Measurements from ENCODE around the gene RHOBTB3.
"Not testable (repeated sequence)": the region's sequence is repeated elsewhere in the genome, so short reads cannot be mapped to it uniquely, and the experiment has no call there.

RHOBTB3 gene

GRCh38 chr5:95800553-95800952 is 69.4 kb downstream of the RHOBTB3 start:
- DNase-seq (ENCODE audit: low spot score) = no peak

GRCh38 chr5:95801532-95801931 is 70.4 kb downstream of the RHOBTB3 start:
- no peak for DNase-seq (ENCODE audit: low spot score)

GRCh38 chr5:95801961-95802360 is 70.8 kb downstream of the RHOBTB3 start:
- DNase-seq (ENCODE audit: low spot score) = no peak

GRCh38 chr5:95803271-95804148 is 72.4 kb downstream of the RHOBTB3 start:
- no peak for DNase-seq (ENCODE audit: low spot score)

DNA sequence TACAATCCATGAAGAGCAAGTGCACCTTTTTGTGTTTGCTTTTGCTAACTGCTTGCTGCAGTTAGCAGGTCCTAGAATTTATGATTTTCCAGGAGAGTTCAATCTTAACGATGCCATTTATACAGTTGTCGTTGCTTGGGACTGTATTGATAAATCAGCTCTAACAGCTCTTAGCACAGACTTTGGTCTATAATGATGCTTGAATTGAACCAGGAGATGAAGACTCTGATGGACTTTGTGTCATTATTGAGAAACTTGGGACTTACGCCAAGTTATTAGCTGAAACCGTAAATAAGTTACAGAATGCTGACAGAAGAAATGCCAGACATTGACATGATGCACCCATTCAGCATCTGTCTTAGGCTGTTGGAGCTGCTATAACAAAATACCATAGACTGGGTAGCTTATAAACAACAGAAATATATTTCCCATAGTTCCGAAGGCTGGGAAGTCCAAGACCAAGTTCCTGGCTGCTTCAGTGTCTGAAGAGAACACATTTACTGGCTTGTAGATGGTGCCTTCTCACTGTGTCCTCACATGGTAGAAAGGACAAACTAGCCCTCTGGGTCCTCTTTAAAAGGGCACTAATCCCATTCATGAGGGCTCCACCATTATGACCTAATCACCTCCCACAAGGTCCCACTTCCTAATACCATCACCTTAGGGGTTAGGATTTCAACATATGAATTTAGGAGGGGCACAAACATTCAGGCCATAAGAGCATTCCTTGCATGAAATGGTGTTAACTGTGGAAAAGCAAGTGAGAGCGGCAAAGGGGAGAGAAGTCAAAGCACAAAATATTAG is 73.8 kb downstream of the RHOBTB3 start:
- DNase-seq (ENCODE audit: low spot score) = no peak

DNA sequence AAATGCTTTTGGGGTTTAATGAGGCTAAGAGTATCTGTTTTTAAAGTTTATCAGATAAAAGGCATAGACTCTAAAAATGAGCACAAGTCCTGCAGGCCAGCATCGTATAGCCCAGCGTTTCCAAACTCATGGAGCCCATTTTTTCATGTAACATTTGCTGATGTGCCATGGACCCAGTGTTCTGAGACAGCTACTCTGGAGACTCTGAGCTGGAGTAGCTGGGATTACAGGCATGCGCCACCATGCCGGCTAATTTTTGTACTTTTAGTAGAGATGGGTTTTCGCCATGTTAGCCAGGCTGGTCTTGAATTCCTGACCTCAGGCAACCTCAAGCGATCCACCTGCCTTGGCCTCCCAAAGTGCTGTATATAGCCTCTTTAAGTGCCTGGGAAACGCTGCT is 75.6 kb downstream of the RHOBTB3 start:
- DNase-seq (ENCODE audit: low spot score) = no peak

- no peak for DNase-seq (ENCODE audit: low spot score)
Measured at GRCh38 chr5:95808013-95808685, 77.0 kb downstream of the RHOBTB3 start.

- peak; percentile 85 for DNase-seq (ENCODE audit: low spot score)
Measured at GRCh38 chr5:95808686-95809413, 77.7 kb downstream of the RHOBTB3 start.

- no peak for DNase-seq (ENCODE audit: low spot score)
Measured at GRCh38 chr5:95809414-95809960, 78.4 kb downstream of the RHOBTB3 start.

DNA sequence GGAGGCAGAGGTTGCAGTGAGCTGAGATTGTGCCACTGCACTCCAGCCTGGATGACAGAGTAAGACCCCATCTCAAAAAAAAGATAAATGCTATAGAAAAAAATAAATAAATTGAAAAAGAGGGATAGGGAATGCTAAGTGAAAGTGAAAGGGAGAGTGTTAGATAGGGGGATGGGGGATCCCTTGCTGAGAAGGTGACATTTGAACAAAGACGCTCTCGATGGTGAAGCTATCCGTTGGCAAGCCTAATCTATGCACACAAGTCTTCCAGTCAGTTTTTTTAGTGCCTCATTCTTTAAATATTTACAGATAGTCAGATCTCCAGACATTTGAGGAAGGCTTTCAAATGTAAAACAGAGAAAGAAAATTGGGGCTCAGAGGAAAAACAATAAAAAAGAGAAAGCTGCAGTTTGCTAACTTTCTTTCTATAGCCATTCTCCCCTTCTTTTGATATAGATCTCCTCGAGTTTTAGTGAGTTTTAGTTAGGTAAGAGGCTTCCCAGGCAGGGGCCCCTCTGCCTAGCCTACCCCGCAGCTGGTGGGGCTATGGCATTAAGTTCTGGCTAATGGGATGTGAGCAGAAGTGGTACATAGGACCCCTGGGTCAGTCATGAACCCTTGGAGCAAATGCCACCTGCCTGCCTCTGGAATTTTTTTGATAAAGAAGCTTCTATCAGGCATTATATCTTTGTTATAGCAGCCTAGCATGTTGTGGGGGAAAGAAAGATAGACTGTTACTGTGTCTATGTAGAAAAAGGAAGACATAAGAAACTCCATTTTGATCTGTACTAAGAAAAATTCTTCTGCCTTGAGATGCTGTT is 79.4 kb downstream of the RHOBTB3 start:
- DNase-seq (ENCODE audit: low spot score) = no peak

DNA sequence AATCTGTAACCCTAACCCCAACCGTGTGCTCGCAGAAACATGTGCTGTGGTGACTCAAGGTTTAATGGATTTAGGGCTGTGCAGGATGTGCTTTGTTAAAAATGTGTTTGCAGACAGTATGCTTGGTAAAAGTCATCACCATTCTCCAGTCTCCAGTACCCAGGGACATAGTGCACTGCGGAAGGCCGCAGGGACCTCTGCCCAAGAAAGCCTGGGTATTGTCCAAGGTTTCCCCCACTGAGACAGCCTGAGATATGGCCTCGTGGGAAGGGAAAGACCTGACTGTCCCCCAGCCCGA is 79.9 kb downstream of the RHOBTB3 start:
- not testable (repeated sequence) for DNase-seq (ENCODE audit: low spot score)

DNA sequence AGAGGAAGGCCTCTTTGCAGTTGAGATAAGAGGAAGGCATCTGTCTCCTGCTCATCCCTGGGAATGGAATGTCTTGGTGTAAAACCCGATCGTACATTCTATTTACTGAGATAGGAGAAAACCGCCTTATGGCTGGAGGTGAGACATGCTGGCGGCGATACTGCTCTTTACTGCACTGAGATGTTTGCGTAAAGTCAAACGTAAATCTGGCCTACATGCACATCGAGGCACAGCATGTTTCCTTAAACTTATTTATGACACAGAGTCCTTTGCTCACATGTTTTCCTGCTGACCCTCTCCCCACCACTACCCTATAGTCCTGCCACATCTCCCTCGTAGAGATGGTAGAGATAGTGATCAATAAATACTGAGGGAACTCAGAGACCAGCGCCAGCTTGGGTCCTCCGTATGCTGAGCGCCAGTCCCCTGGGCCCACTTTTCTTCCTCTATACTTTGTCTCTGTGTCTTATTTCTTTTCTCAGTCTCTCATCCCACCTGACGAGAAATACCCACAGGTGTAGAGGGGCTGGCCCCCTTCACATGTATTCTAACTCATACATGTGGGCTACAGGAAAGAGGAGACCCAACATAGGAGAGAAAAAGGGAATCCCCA is 80.4 kb downstream of the RHOBTB3 start:
- not testable (repeated sequence) for DNase-seq (ENCODE audit: low spot score)

GRCh38 chr5:95812074-95812471 is 80.9 kb downstream of the RHOBTB3 start:
- peak; percentile 25 for DNase-seq (ENCODE audit: low spot score)

DNA sequence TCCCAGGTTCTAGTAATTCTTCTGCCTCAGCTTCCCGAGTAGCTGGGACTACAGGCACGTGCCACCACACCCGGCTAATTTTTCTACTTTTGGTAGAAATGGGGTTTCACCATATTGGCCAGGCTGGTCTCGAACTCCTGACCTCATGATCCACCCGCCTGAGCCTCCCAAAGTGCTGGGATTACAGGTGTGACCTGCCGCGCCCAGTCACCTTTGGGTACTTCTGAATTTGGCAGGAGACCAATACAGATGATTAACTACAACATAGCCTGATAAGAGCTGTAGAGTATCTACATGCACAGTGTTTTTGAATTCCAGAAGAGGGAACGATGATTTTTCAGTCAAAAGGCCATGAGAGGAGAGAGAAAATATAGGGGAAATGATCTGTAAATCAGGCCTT is 81.9 kb downstream of the RHOBTB3 start:
- not testable (repeated sequence) for DNase-seq (ENCODE audit: low spot score)

DNA sequence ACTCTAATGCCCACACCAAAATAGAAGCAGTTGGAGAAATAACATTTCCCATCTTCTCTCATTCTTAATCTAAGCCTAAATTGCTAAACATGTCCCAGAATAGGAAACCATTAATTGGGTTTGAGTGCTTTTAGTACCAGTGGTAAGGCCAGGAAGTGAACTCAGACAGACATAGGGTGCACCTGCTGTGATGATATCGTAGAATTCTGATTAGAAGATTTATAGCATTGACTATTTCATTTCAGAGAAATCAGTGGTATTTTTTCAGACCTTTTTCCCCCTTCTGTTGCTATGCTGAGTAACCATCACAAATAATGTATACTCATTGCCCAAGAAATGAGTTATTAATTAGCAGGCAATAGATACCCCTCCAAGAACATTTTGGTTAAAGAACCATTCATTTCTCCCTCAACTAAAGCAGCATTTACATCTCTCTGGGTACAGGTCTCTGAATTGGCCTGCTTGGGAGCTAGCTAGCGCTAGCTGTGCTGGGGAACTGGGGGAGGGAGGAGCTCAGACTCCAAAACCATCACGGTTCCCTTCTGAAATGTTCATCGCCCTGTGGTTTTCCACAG is 84.1 kb downstream of the RHOBTB3 start:
- DNase-seq (ENCODE audit: low spot score) = no peak

DNA sequence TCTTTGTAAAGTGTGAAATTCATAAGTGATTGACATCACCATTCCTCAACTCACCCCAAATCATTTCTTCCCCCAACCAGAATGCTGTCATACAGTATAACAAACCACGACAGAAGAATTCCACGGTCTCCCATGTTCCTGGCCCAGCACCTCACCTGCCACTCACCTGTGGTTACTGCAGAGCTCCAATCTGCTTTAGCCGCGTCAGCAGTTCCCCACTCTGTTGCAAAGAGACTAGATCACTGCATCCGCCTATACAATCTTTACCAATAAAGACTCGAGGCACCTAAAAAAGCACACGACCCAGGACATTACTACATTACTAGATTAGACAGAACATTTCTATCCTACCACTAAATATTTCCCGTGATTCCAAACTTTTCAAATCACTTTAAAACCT is 85.2 kb downstream of the RHOBTB3 start:
- DNase-seq (ENCODE audit: low spot score) = no peak

DNA sequence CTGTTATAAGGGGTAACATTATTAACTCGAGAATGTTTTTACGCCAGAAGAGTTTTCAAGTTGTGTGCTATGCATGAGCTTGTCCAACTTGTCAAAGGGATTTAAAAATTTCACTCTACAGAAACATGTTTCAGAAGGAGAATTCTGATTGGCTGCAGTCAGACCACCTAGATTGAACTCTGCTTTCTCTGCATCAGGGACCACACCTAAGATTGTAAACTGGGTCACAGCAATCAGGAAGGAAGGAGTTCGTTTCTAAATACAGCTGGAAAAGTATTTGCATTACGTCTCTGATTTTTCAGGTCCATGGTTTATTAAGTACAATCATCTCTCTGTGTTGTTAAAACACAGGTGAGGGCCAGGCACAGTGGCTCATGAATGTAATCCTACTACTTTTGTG is 85.6 kb downstream of the RHOBTB3 start:
- no peak for DNase-seq (ENCODE audit: low spot score)

- DNase-seq (ENCODE audit: low spot score) = peak; percentile 29
Measured at GRCh38 chr5:95817430-95817829, 86.3 kb downstream of the RHOBTB3 start.

DNA sequence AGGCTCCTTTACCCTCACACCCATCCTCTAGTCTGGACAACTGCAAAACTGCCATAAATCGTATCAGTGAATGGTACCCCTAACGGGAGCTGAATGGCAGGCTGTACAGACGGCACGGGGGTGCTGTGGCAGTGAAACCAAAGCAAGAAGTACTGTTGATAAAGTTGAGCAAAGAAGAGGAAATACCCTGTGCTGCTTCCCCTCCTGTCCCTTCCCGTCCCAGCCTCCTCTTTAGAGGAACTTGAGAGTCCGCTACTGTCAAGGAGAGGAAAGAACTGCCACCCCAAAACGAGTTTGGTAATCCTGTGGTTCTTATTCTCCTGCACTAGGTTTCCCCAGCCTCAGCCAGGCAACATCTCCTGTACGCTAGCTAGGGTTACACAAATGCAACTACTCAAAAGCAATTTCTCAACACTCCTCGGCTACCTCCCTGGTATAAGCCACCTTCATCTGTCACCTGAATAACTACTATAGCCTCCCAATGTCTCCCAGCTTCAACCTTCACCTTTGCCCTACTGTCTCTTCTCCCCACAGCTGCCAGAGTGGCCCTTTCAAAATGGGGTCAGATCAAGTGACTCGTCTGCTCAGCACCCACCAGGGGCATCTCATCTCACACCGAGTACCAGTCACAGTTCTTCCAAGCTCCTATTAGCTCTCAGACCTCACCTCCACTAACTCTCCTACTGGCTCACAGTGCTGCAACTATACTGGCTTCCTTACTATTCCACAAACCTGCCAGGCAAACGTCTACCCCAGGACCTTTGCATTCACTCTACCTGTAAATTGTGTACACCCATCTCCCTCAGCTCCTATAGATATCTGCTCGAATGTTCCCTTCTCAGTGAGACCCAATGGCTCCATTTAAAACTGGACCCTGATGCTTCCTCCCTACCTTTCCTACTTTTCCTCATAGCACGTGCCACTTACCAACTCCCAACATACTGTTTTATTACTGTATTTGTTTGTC is 87.3 kb downstream of the RHOBTB3 start:
- no peak for DNase-seq (ENCODE audit: low spot score)
